ENCODE measurements around the gene RNF214. TPM values are rescaled to one million over a fixed set of nuclear protein-coding genes. Genes with fewer than 3 reads are reported as not detected.

Gene RNF214
- total and polyA plus RNA-seq, 10 of the 15 experiments (the other 5 are each of a cell fraction or from before 2014, with no cell fraction given), result 4.8 to 16.8 (median 10.5) TPM

- no TSS peak for BruUV-seq (replicated peaks)
- H3K4me1 ChIP-seq (ENCODE audit: control insufficient read depth, insufficient read depth, low read length), result no peaks in the 10 kb centered on the region; the same call in 1 of the 2 replicates
- no peak for FAIRE-seq
- H3K36me3 ChIP-seq (ENCODE audit: control insufficient read depth in 2 of 2, insufficient read depth in 2 of 2, low read length in 1 of 2), result peaks cover 31 to 51% of the 10 kb centered on the region in 2 experiments; a peak in 3 of 4 replicates
- ATAC-seq, result no peak
- in situ Hi-C loops (cut with MboI), result no loop called here
- no peak overlapping the region for H3K4me3 ChIP-seq
- ChIA-PET CTCF (interaction anchor here (1.0 to 17.3 kb wide), 5 partner anchors 11 to 474 kb away, joined by 3 to 422 read pairs (median 3); partner anchors contain the start of genes PCSK7, RNF214 and SIDT2), SMC1A (ENCODE audit: uncharacterized antibody, unreplicated experiment) (interaction anchor here (0.8 to 12.2 kb wide), 5 partner anchors 9 to 41 kb away, joined by 3 to 187 read pairs (median 4); partner anchors contain the start of gene SIDT2), POLR2A (no interaction called here), RAD21 (ENCODE audit: unreplicated experiment) (no interaction called here)
- no peaks in the 10 kb centered on the region for H3K79me2 ChIP-seq (ENCODE audit: control insufficient read depth, insufficient read depth, low read length)
- H3K4me2 ChIP-seq (ENCODE audit: control insufficient read depth, insufficient read depth), result no peak overlapping the region
- no peaks in the 10 kb centered on the region for H3K27me3 ChIP-seq (replicated peaks in 1 of 2; ENCODE audit: control insufficient read depth in 2 of 2, insufficient read depth in 2 of 2, low read length in 1 of 2)
- 100% methylated on average over 9 of the region's 9 CpGs for WGBS (ENCODE audit: insufficient coverage, insufficient replicate concordance, low lambda C conversion rate, missing lambda C conversion rate)
- DNase-seq (ENCODE audit: low read depth, low spot score), result no peak
- H3K9me3 ChIP-seq (replicated peaks; ENCODE audit: control insufficient read depth, insufficient read depth, low read length), result no peaks in the 10 kb centered on the region
- no peak overlapping the region for H3K27ac ChIP-seq (ENCODE audit: control insufficient read depth, insufficient read depth)
- intact Hi-C loops (cut with micrococcal nuclease; ENCODE audit: unreplicated experiment), result no loop called here
- no peaks in the 10 kb centered on the region; the same call in 1 of the 2 replicates for H4K20me1 ChIP-seq (ENCODE audit: control insufficient read depth, insufficient read depth)
- H2AFZ ChIP-seq (ENCODE audit: control insufficient read depth, low read depth, low read length), result no peak overlapping the region
- H3K9ac ChIP-seq (ENCODE audit: control insufficient read depth, insufficient read depth, low read length), result no peak overlapping the region
- TF ChIP-seq CBFB (IDR thresholded peaks at IDR 0.05; ENCODE audit: low read depth) (no peak), RFX5 (IDR thresholded peaks at IDR 0.05; ENCODE audit: low read depth, low read length) (no peak), ATF2 (IDR thresholded peaks at IDR 0.05; ENCODE audit: low read length) (no peak), NFXL1 (IDR thresholded peaks at IDR 0.05; ENCODE audit: borderline replicate concordance) (no peak), CEBPZ (IDR thresholded peaks at IDR 0.05; ENCODE audit: low read depth, low read length) (no peak), IRF3 (IDR thresholded peaks at IDR 0.05) (no peak), CHD4 (IDR thresholded peaks at IDR 0.05) (no peak), CUX1 (IDR thresholded peaks at IDR 0.05; ENCODE audit: insufficient replicate concordance, low read depth, low read length) (no peak), HSF1 (IDR thresholded peaks at IDR 0.05; ENCODE audit: low read depth, low read length) (no peak), YBX1 (IDR thresholded peaks at IDR 0.05) (no peak)
Observed at GRCh38 chr11:117220568-117220967, 11.9 kb upstream of the RNF214 start.
